ENCODE data around the gene CEACAM20. TPM values are rescaled to one million over a fixed set of nuclear protein-coding genes. Genes with fewer than 3 reads are reported as not detected.
"Not testable (repeated sequence)": the region's sequence is repeated elsewhere in the genome, so short reads cannot be mapped to it uniquely, and the experiment has no call there.

CEACAM20 gene
- total RNA-seq, 4 donors from 2014 or later, result 0.40 to 2.9 TPM; not detected in 2

DNA sequence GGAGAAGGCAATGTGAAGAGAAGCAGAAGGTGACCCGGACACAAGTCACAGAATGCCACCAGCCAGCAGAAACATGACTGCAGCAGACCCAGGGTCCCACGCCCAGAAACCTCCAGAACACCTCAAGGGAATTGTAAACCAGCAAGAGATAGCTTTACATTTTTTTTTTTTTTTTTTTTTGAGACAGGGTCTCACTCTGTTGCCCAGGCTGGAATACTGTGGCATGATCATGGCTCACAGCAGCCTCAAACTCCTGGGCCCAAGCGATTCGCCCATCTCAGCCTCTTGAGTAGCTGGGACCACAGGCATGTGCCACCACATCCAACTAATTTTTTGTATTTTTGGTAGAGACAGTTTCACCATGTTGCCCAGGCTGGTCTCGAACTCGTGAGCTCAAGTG lies 10.5 kb upstream of the CEACAM20 start:
- Histone ChIP-seq H3K36me3 (no peaks in the 10 kb centered on the region), H3K27ac (no peak overlapping the region), H3K9me3 (no peaks in the 10 kb centered on the region), H3K27me3 (no peaks in the 10 kb centered on the region), H3K4me3 (no peak overlapping the region), H3K4me1 (no peaks in the 10 kb centered on the region)
- TF ChIP-seq POLR2A (IDR thresholded peaks at IDR 0.05), result no peak
- TF ChIP-seq, protein P1, sequence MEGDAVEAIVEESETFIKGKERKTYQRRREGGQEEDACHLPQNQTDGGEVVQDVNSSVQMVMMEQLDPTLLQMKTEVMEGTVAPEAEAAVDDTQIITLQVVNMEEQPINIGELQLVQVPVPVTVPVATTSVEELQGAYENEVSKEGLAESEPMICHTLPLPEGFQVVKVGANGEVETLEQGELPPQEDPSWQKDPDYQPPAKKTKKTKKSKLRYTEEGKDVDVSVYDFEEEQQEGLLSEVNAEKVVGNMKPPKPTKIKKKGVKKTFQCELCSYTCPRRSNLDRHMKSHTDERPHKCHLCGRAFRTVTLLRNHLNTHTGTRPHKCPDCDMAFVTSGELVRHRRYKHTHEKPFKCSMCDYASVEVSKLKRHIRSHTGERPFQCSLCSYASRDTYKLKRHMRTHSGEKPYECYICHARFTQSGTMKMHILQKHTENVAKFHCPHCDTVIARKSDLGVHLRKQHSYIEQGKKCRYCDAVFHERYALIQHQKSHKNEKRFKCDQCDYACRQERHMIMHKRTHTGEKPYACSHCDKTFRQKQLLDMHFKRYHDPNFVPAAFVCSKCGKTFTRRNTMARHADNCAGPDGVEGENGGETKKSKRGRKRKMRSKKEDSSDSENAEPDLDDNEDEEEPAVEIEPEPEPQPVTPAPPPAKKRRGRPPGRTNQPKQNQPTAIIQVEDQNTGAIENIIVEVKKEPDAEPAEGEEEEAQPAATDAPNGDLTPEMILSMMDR (IDR thresholded peaks at IDR 0.05), result no peak
- intact Hi-C loops (cut with DNase I; ENCODE audit: low total_unique reads), result no loop called here
- no peak for DNase-seq

DNA sequence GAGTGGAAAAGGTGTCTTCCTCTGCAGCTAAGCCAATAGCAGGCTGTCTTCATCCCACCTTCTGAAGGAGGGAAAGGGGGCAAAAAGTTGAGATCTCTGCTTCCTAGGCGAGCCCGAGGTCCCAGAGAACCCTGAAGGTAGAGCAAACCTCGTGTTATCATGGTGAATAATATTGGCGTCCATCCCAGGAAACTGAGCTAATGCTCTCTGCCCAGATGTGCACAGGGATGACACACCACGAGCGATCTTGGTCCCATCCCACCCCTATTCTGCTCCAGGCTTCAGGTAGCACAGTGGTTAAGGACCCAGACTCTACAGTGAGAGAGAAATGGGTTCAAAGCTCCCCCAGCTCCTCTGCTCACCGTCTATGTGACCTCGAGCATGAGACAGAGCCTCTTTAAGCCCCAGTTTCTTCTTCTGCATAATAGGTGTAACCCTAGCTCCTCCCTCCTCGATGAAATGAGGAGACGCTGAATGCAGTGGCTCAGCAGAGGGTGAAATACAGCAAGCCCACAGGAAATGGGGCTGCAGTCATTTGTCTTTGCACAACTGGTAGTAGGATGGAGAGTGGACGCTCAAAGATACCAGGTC lies 9.9 kb upstream of the CEACAM20 start:
- Histone ChIP-seq H3K36me3 (no peaks in the 10 kb centered on the region), H3K9me3 (no peaks in the 10 kb centered on the region), H3K4me1 (no peaks in the 10 kb centered on the region), H3K4me3 (no peak overlapping the region), H3K27ac (no peak overlapping the region), H3K27me3 (no peaks in the 10 kb centered on the region)
- DNase-seq, result no peak
- no peak for TF ChIP-seq POLR2A (IDR thresholded peaks at IDR 0.05)
- TF ChIP-seq, protein P1 (IDR thresholded peaks at IDR 0.05), result no peak
- intact Hi-C loops (cut with DNase I; ENCODE audit: low total_unique reads), result no loop called here

DNA sequence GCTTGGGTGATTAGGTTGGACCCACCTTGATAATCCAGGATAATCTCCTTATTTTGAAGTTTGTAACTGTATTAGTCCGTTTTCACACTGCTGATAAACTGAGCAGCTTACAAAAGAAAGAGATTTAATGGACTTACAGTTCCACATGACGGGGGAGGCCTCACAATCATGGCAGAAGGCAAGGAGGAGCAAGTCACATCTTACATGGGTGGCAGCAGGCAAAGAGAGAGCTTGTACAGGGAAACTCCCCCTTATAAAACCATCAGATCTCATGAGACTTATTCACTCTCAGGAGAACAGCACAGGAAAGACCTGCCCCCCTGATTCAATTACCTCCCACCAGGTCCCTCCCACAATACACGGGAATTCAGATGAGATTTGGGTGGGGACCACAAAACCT lies 5.9 kb upstream of the CEACAM20 start:
- H3K27me3 ChIP-seq; intact Hi-C loops (cut with DNase I; ENCODE audit: low total_unique reads); H3K4me1 ChIP-seq; H3K4me3 ChIP-seq; H3K9me3 ChIP-seq; DNase-seq; H3K36me3 ChIP-seq; H3K27ac ChIP-seq: not testable (repeated sequence)

DNA sequence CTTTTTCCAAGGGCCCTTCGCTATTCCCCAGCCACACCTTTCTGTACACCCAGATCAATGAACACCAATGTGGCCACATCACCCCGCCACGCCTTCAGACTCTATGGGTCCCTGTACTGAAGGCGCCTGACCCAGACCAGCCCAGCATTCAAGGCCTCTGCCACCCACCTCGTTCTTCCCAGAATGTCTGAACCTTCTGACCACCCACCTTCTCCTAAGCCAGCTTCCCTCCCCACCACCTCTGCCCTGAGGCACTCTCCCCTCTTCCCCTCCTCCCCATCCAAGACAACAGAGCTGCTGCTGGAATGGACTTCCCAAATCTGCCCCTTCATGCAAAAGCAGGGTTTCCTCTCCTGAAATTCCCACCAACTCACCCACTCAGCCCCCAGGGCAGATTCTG lies 3.3 kb upstream of the CEACAM20 start:
- TF ChIP-seq, protein P1 (IDR thresholded peaks at IDR 0.05), result no peak
- no peak for TF ChIP-seq POLR2A (IDR thresholded peaks at IDR 0.05)
- intact Hi-C loops (cut with DNase I; ENCODE audit: low total_unique reads), result no loop called here
- no peaks in the 10 kb centered on the region for H3K27me3 ChIP-seq

DNA sequence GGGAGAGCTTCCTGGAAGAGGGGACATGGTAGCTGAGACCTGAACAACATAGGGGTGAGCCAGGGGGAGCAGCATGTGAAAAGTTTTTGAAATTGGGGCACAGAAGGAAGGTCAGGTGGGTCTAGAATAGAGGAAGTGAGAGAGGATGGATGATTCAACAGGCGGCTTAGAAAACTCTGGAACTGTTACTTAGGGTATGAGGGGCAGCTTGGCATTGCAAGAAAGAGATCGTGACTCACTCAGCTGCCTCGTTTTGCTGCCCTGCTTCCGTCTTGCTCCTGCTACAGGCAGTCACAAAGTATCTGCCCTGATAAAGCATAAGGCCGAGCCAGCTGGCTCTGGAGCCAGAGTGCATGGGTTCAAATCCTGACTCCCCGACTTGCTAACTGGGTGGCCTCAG lies 1.3 kb upstream of the CEACAM20 start:
- intact Hi-C loops (cut with DNase I; ENCODE audit: low total_unique reads), result no loop called here
- no peaks in the 10 kb centered on the region for H3K9me3 ChIP-seq
- no peaks in the 10 kb centered on the region for H3K36me3 ChIP-seq
- DNase-seq, result no peak
- no peak overlapping the region for H3K4me3 ChIP-seq
- no peaks in the 10 kb centered on the region for H3K27me3 ChIP-seq
- TF ChIP-seq, protein P1 (IDR thresholded peaks at IDR 0.05), result no peak
- TF ChIP-seq POLR2A (IDR thresholded peaks at IDR 0.05), result no peak
- no peaks in the 10 kb centered on the region for H3K4me1 ChIP-seq
- no peak overlapping the region for H3K27ac ChIP-seq

More for the DNA sequence above, 3.3 kb upstream of the CEACAM20 start:
- no peaks in the 10 kb centered on the region for H3K4me1 ChIP-seq
- no peaks in the 10 kb centered on the region for H3K9me3 ChIP-seq
- no peaks in the 10 kb centered on the region for H3K36me3 ChIP-seq
- no peak overlapping the region for H3K27ac ChIP-seq
- H3K4me3 ChIP-seq, result no peak overlapping the region
- no peak for DNase-seq

DNA sequence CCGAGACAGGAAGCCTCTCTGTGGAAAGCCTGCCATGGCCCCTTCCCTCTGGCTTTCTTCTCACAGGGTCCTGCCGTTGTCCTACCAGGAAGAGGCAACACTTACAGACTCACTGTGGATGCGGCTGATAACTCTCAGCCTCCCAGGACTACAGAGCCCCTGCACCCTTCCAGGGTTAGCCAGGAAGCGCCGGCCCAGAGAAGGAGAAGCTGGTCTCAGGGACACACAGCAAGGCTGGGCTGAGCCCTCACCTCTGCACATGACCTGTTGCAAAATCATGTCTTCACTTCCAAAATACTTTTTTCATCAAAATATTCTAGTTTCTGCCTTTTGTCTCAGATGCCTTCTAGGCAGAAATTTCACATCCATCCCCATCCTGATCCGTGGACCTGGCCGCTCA lies 1.9 kb downstream of the CEACAM20 start:
- TF ChIP-seq, protein P1 (IDR thresholded peaks at IDR 0.05), result no peak
- no peak for TF ChIP-seq POLR2A (IDR thresholded peaks at IDR 0.05)
- no peak for DNase-seq
- H3K36me3 ChIP-seq, result no peaks in the 10 kb centered on the region
- intact Hi-C loops (cut with DNase I; ENCODE audit: low total_unique reads), result no loop called here
- H3K27ac ChIP-seq, result no peak overlapping the region
- no peaks in the 10 kb centered on the region for H3K4me1 ChIP-seq
- no peaks in the 10 kb centered on the region for H3K9me3 ChIP-seq
- H3K27me3 ChIP-seq, result no peaks in the 10 kb centered on the region
- H3K4me3 ChIP-seq, result no peak overlapping the region
